Mammary epithelial cell (primary cell): ENCODE data around the gene PPIE.

ENCODE experiments used
- EZH2 ChIP-seq: IDR thresholded peaks from 2 replicates; pipeline ENCODE4 v1.6.1; 2012; ENCODE audit warnings: low read length, inconsistent platforms, borderline replicate concordance
- TF ChIP-seq, protein P1 (sequence below), 2 donors: IDR thresholded peaks in 1 of 2; conservative IDR thresholded peaks in 1 of 2; 2 replicates each; pipeline ENCODE4 v1.5.1; 2011 to 2012; ENCODE audit warnings: inconsistent platforms in 2 of 2, low read length in 2 of 2, mild to moderate bottlenecking in 2 of 2, control low read depth in 1 of 2, low read depth in 1 of 2; ENCODE audit not compliant: insufficient read depth in 1 of 2; ENCODE audit errors: extremely low read depth in 1 of 2

DNA sequence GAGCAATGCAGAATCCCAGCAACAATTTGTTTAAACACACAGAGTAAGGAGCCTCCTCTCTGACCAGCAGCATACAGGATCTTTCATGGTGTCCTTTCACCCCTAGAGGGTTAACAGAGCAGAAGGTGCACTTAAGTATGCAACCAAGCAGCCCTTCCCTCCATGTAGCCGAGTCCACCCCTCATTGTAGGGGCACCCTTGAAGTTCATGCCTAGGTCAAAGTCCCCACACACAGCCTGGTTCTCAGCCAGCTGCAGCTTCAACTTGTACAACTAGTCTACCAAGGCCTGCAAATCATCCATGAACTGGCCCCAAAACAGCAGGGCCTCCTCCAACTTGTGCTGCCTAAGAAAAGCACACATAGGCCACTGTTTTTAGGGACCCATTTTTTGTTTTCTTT is 57.0 kb downstream of the PPIE start:
- TF ChIP-seq, protein P1, sequence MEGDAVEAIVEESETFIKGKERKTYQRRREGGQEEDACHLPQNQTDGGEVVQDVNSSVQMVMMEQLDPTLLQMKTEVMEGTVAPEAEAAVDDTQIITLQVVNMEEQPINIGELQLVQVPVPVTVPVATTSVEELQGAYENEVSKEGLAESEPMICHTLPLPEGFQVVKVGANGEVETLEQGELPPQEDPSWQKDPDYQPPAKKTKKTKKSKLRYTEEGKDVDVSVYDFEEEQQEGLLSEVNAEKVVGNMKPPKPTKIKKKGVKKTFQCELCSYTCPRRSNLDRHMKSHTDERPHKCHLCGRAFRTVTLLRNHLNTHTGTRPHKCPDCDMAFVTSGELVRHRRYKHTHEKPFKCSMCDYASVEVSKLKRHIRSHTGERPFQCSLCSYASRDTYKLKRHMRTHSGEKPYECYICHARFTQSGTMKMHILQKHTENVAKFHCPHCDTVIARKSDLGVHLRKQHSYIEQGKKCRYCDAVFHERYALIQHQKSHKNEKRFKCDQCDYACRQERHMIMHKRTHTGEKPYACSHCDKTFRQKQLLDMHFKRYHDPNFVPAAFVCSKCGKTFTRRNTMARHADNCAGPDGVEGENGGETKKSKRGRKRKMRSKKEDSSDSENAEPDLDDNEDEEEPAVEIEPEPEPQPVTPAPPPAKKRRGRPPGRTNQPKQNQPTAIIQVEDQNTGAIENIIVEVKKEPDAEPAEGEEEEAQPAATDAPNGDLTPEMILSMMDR (conservative IDR thresholded peaks at IDR 0.05 in 1 of 2, IDR thresholded peaks at IDR 0.05 in 1 of 2; ENCODE audit: extremely low read depth in 1 of 2, insufficient read depth in 1 of 2, low read depth in 1 of 2, low read length in 2 of 2): no peak
- TF ChIP-seq EZH2: no peak
